ENCODE results near the gene IDI1. TPM values are rescaled to one million over a fixed set of nuclear protein-coding genes. Genes with fewer than 3 reads are reported as not detected.

Gene IDI1
- polyA plus RNA-seq, 1 of the 3 experiments (the other 2 are of a cell fraction): 15.9 TPM

DNA sequence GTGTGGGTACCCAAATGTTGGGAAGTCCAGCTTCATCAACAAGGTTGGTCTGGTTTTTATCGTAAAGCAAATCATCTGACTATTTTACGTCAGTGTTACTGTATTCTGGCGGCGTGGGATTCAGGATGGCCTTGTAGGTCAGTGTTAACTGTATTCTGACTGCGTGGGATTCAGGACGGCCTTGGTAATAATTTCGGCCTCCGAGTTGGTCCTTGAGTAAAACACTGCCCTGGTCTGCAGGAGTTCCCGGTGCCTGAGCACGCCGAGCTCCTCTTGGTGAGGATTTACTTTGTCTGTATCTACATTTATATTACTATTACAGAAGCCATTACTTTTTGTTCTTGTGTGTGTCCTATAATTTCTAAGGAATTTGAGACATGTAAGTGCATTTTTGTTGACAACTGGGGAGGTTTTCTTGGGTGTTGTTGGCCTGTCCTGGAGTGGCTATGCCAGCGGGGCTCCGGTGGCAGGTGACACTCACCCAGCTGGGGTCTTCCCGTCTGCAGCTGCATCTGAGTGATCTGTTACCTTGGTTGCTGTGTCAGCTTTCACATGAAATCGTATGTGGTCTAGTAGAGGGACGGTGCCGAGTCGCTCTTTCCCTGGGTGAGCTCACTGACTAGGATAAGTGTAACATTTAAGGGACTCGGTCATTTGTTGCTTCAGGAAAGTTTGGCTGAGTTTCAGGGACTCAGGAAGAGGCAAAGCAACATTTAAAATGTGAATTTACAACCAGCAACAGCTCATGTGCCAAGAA is 51.5 kb downstream of the IDI1 start:
- H2AFZ ChIP-seq (ENCODE audit: low read depth): no peak overlapping the region
- H3K4me1 ChIP-seq (ENCODE audit: control insufficient read depth in 1 of 2, insufficient read depth in 2 of 2, low read depth in 1 of 2, low read length in 1 of 2): peaks cover 0 to 5% of the 10 kb centered on the region in 2 experiments; a peak in 1 of 4 replicates
- peaks cover 96% of the 10 kb centered on the region for H3K79me2 ChIP-seq (ENCODE audit: insufficient read depth)
- H3K27me3 ChIP-seq (ENCODE audit: insufficient read depth): no peaks in the 10 kb centered on the region
- H3K9me2 ChIP-seq: no peaks in the 10 kb centered on the region
- TF ChIP-seq EZH2phosphoT487 (IDR thresholded peaks at IDR 0.05; ENCODE audit: borderline replicate concordance, low read depth) (no peak), POLR2AphosphoS5 (IDR thresholded peaks at IDR 0.05; ENCODE audit: low read depth, low read length) (no peak), JUND (IDR thresholded peaks at IDR 0.05) (no peak), TAF1 (IDR thresholded peaks at IDR 0.05; ENCODE audit: borderline replicate concordance, low read depth, low read length) (no peak), YY1 (IDR thresholded peaks at IDR 0.05; ENCODE audit: low read depth) (no peak), FOXJ3 (CRISPR knock-in tag; IDR thresholded peaks at IDR 0.05) (no peak), GATA2 (CRISPR knock-in tag; IDR thresholded peaks at IDR 0.05) (no peak)
- TF ChIP-seq, protein P1, sequence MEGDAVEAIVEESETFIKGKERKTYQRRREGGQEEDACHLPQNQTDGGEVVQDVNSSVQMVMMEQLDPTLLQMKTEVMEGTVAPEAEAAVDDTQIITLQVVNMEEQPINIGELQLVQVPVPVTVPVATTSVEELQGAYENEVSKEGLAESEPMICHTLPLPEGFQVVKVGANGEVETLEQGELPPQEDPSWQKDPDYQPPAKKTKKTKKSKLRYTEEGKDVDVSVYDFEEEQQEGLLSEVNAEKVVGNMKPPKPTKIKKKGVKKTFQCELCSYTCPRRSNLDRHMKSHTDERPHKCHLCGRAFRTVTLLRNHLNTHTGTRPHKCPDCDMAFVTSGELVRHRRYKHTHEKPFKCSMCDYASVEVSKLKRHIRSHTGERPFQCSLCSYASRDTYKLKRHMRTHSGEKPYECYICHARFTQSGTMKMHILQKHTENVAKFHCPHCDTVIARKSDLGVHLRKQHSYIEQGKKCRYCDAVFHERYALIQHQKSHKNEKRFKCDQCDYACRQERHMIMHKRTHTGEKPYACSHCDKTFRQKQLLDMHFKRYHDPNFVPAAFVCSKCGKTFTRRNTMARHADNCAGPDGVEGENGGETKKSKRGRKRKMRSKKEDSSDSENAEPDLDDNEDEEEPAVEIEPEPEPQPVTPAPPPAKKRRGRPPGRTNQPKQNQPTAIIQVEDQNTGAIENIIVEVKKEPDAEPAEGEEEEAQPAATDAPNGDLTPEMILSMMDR (IDR thresholded peaks at IDR 0.05): no peak
- TF ChIP-seq, protein P2, sequence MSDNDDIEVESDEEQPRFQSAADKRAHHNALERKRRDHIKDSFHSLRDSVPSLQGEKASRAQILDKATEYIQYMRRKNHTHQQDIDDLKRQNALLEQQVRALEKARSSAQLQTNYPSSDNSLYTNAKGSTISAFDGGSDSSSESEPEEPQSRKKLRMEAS (IDR thresholded peaks at IDR 0.05; ENCODE audit: low read depth): no peak
- no peak overlapping the region for H3K4me3 ChIP-seq (ENCODE audit: low read depth in 2 of 2, low read length in 1 of 2)
- H3K9ac ChIP-seq: no peak overlapping the region
- H3K9me3 ChIP-seq: no peaks in the 10 kb centered on the region
- no peak for DNase-seq
- H3F3A ChIP-seq (replicated peaks; ENCODE audit: insufficient read depth): peaks cover 3% of the 10 kb centered on the region
- peaks cover 35% of the 10 kb centered on the region for H4K20me1 ChIP-seq (ENCODE audit: insufficient read depth)
- no peak overlapping the region for H3K27ac ChIP-seq (ENCODE audit: low read depth in 2 of 2, low read length in 1 of 2)
- ChIA-PET CTCF (no interaction called here), POLR2A (no interaction called here)
- peaks cover 85 to 95% of the 10 kb centered on the region in 2 experiments for H3K36me3 ChIP-seq (replicated peaks in 1 of 2; ENCODE audit: control insufficient read depth in 1 of 2, insufficient read depth in 2 of 2, low read length in 1 of 2)
- no peak overlapping the region for H3K4me2 ChIP-seq
- 86% methylated on average over 16 of the region's 19 CpGs for WGBS (ENCODE audit: low lambda C conversion rate)

DNA sequence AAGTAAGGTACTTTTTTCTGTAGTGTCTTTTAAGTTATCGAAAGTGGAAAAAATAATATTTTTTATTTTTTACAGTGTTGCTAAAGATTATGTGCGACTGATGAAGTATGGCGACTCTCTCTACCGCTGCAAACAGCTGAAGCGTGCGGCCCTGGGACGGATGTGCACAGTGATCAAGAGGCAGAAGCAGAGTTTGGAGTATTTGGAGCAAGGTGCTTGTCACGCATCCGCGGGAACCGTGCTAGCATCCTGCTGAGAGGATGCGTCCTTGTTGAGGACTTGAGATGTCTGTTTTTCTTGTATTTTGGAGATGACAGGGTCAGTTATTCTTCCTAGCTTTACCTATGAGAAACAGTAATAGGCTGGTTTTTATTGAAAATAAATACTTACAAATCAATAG is 52.9 kb downstream of the IDI1 start:
- POLR2A ChIA-PET: no interaction called here
- TF ChIP-seq EP300 (IDR thresholded peaks at IDR 0.05; ENCODE audit: borderline replicate concordance in 1 of 2, low read depth in 1 of 2, low read length in 1 of 2) (no peak), RAD21 (IDR thresholded peaks at IDR 0.05; ENCODE audit: low read length) (no peak), JUND (IDR thresholded peaks at IDR 0.05) (no peak), CHD2 (IDR thresholded peaks at IDR 0.05; ENCODE audit: low read length, partially characterized antibody) (no peak), FOSL2 (IDR thresholded peaks at IDR 0.05; ENCODE audit: borderline replicate concordance, low read depth) (no peak)

More for the DNA sequence above, 52.9 kb downstream of the IDI1 start:
- CTCF ChIA-PET: no interaction called here
- H3K9me2 ChIP-seq: no peaks in the 10 kb centered on the region
- no peak for DNase-seq
- H3K4me1 ChIP-seq (ENCODE audit: control insufficient read depth in 1 of 2, insufficient read depth in 2 of 2, low read depth in 1 of 2, low read length in 1 of 2): peaks cover 0 to 5% of the 10 kb centered on the region in 2 experiments; a peak in 1 of 4 replicates
- no peak overlapping the region for H3K4me3 ChIP-seq (ENCODE audit: low read depth in 2 of 2, low read length in 1 of 2)
- no peak overlapping the region for H2AFZ ChIP-seq (ENCODE audit: low read depth)
- no peak overlapping the region; a peak in 1 of 4 replicates for H3K27ac ChIP-seq (ENCODE audit: low read depth in 2 of 2, low read length in 1 of 2)
- no peak overlapping the region for H3K4me2 ChIP-seq
- peaks cover 77 to 86% of the 10 kb centered on the region in 2 experiments for H3K36me3 ChIP-seq (replicated peaks in 1 of 2; ENCODE audit: control insufficient read depth in 1 of 2, insufficient read depth in 2 of 2, low read length in 1 of 2)
- H3K9ac ChIP-seq: no peak overlapping the region
- WGBS (ENCODE audit: low lambda C conversion rate): 99% methylated on average over 12 of the region's 12 CpGs
- peaks cover 3% of the 10 kb centered on the region for H3F3A ChIP-seq (replicated peaks; ENCODE audit: insufficient read depth)
- H3K79me2 ChIP-seq (ENCODE audit: insufficient read depth): peaks cover 96% of the 10 kb centered on the region
- H3K27me3 ChIP-seq (ENCODE audit: insufficient read depth): no peaks in the 10 kb centered on the region
- peaks cover 40% of the 10 kb centered on the region for H4K20me1 ChIP-seq (ENCODE audit: insufficient read depth)
- no peaks in the 10 kb centered on the region for H3K9me3 ChIP-seq
